ENCODE measurements around the gene ELP4.

Gene ELP4

GRCh38 chr11:31821235-31821764 is 311.7 kb downstream of the ELP4 start:
- TF ChIP-seq, protein P1, sequence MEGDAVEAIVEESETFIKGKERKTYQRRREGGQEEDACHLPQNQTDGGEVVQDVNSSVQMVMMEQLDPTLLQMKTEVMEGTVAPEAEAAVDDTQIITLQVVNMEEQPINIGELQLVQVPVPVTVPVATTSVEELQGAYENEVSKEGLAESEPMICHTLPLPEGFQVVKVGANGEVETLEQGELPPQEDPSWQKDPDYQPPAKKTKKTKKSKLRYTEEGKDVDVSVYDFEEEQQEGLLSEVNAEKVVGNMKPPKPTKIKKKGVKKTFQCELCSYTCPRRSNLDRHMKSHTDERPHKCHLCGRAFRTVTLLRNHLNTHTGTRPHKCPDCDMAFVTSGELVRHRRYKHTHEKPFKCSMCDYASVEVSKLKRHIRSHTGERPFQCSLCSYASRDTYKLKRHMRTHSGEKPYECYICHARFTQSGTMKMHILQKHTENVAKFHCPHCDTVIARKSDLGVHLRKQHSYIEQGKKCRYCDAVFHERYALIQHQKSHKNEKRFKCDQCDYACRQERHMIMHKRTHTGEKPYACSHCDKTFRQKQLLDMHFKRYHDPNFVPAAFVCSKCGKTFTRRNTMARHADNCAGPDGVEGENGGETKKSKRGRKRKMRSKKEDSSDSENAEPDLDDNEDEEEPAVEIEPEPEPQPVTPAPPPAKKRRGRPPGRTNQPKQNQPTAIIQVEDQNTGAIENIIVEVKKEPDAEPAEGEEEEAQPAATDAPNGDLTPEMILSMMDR (conservative IDR thresholded peaks at IDR 0.05; ENCODE audit: low read depth, low read length) = no peak
- no peak overlapping the region for H3K4me3 ChIP-seq (ENCODE audit: low read depth, low read length)
- no peak for DNase-seq (ENCODE audit: low read depth)

DNA sequence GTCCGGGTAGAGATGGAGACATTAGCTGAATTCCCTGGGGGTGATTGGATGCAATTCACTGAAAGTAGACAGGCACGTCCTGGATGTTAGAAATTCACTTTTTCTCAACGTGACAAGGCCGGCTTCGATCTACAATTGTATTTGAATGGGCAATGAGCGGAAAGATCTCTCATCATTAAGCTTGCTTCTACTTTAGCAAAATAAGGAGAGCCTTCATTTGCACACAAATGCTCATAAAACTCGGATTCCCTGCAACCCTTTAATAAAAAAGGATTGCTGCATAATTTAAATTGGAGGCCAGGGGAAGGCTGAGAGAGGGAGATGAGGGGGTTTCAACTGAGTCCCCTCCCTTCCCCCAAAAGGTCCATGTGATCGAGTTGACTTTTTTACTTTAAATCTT is 312.2 kb downstream of the ELP4 start:
- TF ChIP-seq, protein P1 (conservative IDR thresholded peaks at IDR 0.05; ENCODE audit: low read depth, low read length) = no peak
- no peak for DNase-seq (ENCODE audit: low read depth)
- no peak overlapping the region for H3K4me3 ChIP-seq (ENCODE audit: low read depth, low read length)

DNA sequence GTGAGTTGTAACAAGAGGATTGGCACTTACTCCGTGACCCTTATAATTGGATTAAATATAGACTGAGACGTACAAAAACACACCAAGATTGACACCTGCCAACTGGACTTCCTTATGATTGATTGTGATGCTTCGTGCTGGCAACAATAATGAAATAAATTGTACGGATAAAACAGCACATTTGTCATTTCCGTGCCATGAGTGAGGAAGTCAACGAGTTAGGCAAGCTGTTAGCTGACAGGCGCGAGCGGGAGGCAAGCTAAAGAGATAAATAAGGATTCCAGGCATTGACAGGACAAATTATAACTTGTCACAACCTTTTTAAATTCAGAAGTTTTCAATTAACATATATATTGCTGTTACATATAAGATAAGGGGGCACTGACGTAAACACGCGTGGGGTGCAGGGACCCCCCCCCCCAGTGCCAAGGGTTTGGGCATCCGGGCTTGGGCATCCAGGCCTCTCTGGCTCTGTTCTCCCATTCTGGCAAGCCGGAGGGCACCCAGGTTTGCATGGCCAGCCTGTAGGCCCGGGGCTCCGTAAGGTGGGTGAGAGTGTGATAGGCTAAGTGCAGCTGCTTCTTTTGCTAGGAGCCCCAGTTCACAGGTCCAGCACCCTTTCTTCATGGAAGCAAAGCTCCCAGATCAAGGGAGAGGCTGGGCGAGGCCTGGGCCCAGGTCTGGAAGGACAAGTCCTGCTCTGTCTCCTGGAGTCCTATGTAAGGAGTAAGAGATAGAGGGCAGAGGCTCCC is 312.8 kb downstream of the ELP4 start:
- no peak for DNase-seq (ENCODE audit: low read depth)
- TF ChIP-seq, protein P1 (conservative IDR thresholded peaks at IDR 0.05; ENCODE audit: low read depth, low read length) = no peak
- no peak overlapping the region for H3K4me3 ChIP-seq (ENCODE audit: low read depth, low read length)

- H3K4me3 ChIP-seq (ENCODE audit: low read depth, low read length) = no peak overlapping the region
- TF ChIP-seq, protein P1 (conservative IDR thresholded peaks at IDR 0.05; ENCODE audit: low read depth, low read length) = no peak
- DNase-seq (ENCODE audit: low read depth) = no peak
Measured at GRCh38 chr11:31822927-31823643, 313.5 kb downstream of the ELP4 start.

DNA sequence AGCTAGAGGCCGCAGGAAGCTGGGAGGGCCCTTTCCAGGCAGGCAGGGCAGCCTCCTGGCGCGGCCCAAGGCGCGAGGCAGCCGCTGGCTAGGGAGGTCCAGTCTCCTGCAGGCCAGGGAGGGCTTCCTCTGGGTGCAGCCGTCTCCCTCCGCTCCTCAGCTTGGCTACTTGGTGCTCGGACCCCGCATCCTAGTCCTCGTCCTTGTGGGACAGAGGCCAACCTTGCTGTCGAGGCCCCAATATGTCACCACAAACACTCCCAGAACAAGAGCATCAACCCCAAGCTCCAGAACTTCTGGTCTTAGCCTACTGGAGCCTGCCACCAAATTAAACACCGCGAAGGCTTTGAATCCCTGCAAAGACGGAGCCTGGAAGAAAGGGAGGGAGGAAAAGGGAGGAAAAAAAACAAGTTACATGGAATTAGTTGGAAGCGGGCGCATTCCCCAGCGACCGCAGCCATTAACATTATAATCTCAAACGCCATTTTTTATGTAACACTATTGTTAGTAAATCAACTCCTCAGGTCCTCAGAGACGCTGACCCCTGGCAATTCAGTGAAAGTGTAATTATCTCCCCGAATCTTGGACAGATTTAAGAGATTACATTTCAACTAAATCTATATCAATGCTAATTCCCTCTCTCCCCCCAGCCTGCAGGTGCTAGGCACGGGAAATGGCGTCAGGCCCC is 314.2 kb downstream of the ELP4 start:
- H3K4me3 ChIP-seq (ENCODE audit: low read depth, low read length) = no peak overlapping the region
- TF ChIP-seq, protein P1 (conservative IDR thresholded peaks at IDR 0.05; ENCODE audit: low read depth, low read length) = no peak
- DNase-seq (ENCODE audit: low read depth) = no peak

GRCh38 chr11:31824332-31824878 is 314.8 kb downstream of the ELP4 start:
- H3K4me3 ChIP-seq (ENCODE audit: low read depth, low read length) = no peak overlapping the region

More at GRCh38 chr11:31824332-31824878, 314.8 kb downstream of the ELP4 start:
- DNase-seq (ENCODE audit: low read depth) = no peak
- TF ChIP-seq, protein P1 (conservative IDR thresholded peaks at IDR 0.05; ENCODE audit: low read depth, low read length) = no peak
